OCI-LY7 (cell line): ENCODE measurements around the gene NUP62.

ENCODE experiments used
- CTCF ChIP-seq: fragments of 200-600 bp; sonication (generic); conservative IDR thresholded peaks from 2 replicates; pipeline ENCODE4 v1.5.1; 2014; ENCODE audit warnings: mild to moderate bottlenecking, antibody characterized with exemption, low read length, moderate library complexity, mixed read lengths
- EZH2phosphoT487 ChIP-seq: fragments of 200-600 bp; sonication (generic); IDR thresholded peaks from 2 replicates; pipeline ENCODE4 v1.6.1; 2018; ENCODE audit warnings: low read depth, borderline replicate concordance, mild to moderate bottlenecking, mixed run types, antibody characterized with exemption, low read length, moderate library complexity, mixed read lengths

GRCh38 chr19:49953416-49953815 is 24.1 kb upstream of the NUP62 start:
- TF ChIP-seq CTCF, result no peak
- TF ChIP-seq EZH2phosphoT487, result no peak
